GM12878 (cell line): ENCODE data around the gene LYPD4. TPM values are rescaled to one million over a fixed set of nuclear protein-coding genes. Genes with fewer than 3 reads are reported as not detected.

ENCODE experiments used
- CBFB ChIP-seq: IDR thresholded peaks from 2 replicates; pipeline ENCODE4 v1.6.1; 2016; ENCODE audit warnings: antibody characterized with exemption, low read depth
- CHD1 ChIP-seq: IDR thresholded peaks from 2 replicates; pipeline ENCODE4 v1.6.1; 2012; ENCODE audit warnings: low read depth, low read length, improper control_type of control experiment
- EED ChIP-seq: sonication (generic); IDR thresholded peaks from 2 replicates; pipeline ENCODE4 v1.6.1; 2016; ENCODE audit warnings: antibody characterized with exemption, low read depth
- GATAD2B ChIP-seq: fragments of 450-650 bp; conservative IDR thresholded peaks from 2 replicates; pipeline ENCODE4 v1.6.1; 2017; ENCODE audit warnings: low read depth, mild to moderate bottlenecking, moderate library complexity
- HDAC2 ChIP-seq: fragments of 200-600 bp; sonication (generic); IDR thresholded peaks from 2 replicates; pipeline ENCODE4 v1.6.1; 2017
- MTA2 ChIP-seq: fragments of 450-650 bp; IDR thresholded peaks from 2 replicates; pipeline ENCODE4 v1.6.1; 2016; ENCODE audit warnings: low read depth, mild to moderate bottlenecking, moderate library complexity
- MXI1 ChIP-seq: fragments of 150-350 bp; IDR thresholded peaks from 2 replicates; pipeline ENCODE4 v1.6.1; 2011; ENCODE audit warnings: low read depth, mild to moderate bottlenecking, inconsistent platforms, low read length, improper control_type of control experiment
- MYB ChIP-seq: fragments of 150-350 bp; IDR thresholded peaks from 2 replicates; pipeline ENCODE4 v1.6.1; 2014; ENCODE audit warnings: mild to moderate bottlenecking, low read depth, low read length, borderline replicate concordance
- PAX8 ChIP-seq: fragments of 450-650 bp; IDR thresholded peaks from 2 replicates; pipeline ENCODE4 v1.6.1; 2017; ENCODE audit warnings: mild to moderate bottlenecking, moderate library complexity
- RBBP5 ChIP-seq: fragments of 200-600 bp; sonication (generic); conservative IDR thresholded peaks from 2 replicates; pipeline ENCODE4 v1.6.1; 2016
- SREBF1 ChIP-seq: IDR thresholded peaks from 2 replicates; pipeline ENCODE4 v1.6.1; 2012; ENCODE audit warnings: mild to moderate bottlenecking, low read length
- TAF1 ChIP-seq: IDR thresholded peaks from 2 replicates; pipeline ENCODE4 v1.6.1; 2011; ENCODE audit warnings: mild to moderate bottlenecking, low read depth, low read length, borderline replicate concordance
- TCF12 ChIP-seq: IDR thresholded peaks from 2 replicates; pipeline ENCODE4 v1.6.1; 2011; ENCODE audit warnings: low read depth, mild to moderate bottlenecking, low read length
- TCF3 ChIP-seq: IDR thresholded peaks from 2 replicates; pipeline ENCODE4 v1.6.1; 2012; ENCODE audit warnings: low read depth, mild to moderate bottlenecking, low read length, borderline replicate concordance; ENCODE audit not compliant: insufficient read depth
- YY1 ChIP-seq: IDR thresholded peaks from 2 replicates; pipeline ENCODE4 v1.6.1; 2011; ENCODE audit warnings: low read depth, mild to moderate bottlenecking, low read length
- ZSCAN29 ChIP-seq: fragments of 450-650 bp; IDR thresholded peaks from 2 replicates; pipeline ENCODE4 v1.6.1; 2017; ENCODE audit warnings: mild to moderate bottlenecking, moderate library complexity
- polyA plus RNA-seq, 11 experiments: library from polyadenylated mRNA; depleted of rRNA in 4 of 11; unstranded in 6 of 11; stranded (reverse) in 5 of 11; fragments of >200 nt; fragmentation: Nextera tagmentation in 4 of 11; fragmentation: Illumina TruSeq in 1 of 11; extraction: Ambion mirVana in 4 of 11; extraction: Trizol in 1 of 11; gene quantifications; 1 replicate in 1 of 11; 2 replicates in 10 of 11; pipeline versions ENCODE4 v1.2.1 to v1.2.3, GENCODE V29; 2011 to 2016; ENCODE audit warnings: inconsistent platforms in 2 of 11, missing spikeins in 2 of 11, low read depth in 1 of 11
- total RNA-seq, 4 experiments: library from RNA; depleted of rRNA in 3 of 4; stranded (reverse); fragments of >200 nt in 3 of 4; fragmentation: Illumina TruSeq in 1 of 4; extraction: Trizol in 1 of 4; gene quantifications; 2 replicates each; pipeline versions ENCODE4 v1.2.1 to v1.2.3, GENCODE V29; 2013 to 2021
- TF ChIP-seq, protein P1 (sequence below): fragments of 450-650 bp; IDR thresholded peaks from 2 replicates; pipeline ENCODE4 v1.6.1; 2014; ENCODE audit warnings: mild to moderate bottlenecking
- TF ChIP-seq, protein P2 (sequence below): fragments of 450-650 bp; IDR thresholded peaks from 2 replicates; pipeline ENCODE4 v1.6.1; 2018; ENCODE audit warnings: borderline replicate concordance, mild to moderate bottlenecking; ENCODE audit not compliant: partially characterized antibody
- TF ChIP-seq, protein P3 (sequence below): fragments of 450-650 bp; IDR thresholded peaks from 2 replicates; pipeline ENCODE4 v1.6.1; 2017; ENCODE audit warnings: borderline replicate concordance
- TF ChIP-seq, protein P4 (sequence below): fragments of 450-650 bp; IDR thresholded peaks from 2 replicates; pipeline ENCODE4 v1.6.1; 2017; ENCODE audit warnings: low read depth, mild to moderate bottlenecking, moderate library complexity
- TF ChIP-seq, protein P5 (sequence below): fragments of 450-650 bp; formaldehyde crosslinking; IDR thresholded peaks from 2 replicates; pipeline ENCODE4 v1.5.0; 2022; ENCODE audit warnings: mild to moderate bottlenecking, missing genetic modification characterization

Gene LYPD4
- total and polyA plus RNA-seq, 10 of the 15 experiments (the other 5 are each of a cell fraction or from before 2014, with no cell fraction given): not detected

DNA sequence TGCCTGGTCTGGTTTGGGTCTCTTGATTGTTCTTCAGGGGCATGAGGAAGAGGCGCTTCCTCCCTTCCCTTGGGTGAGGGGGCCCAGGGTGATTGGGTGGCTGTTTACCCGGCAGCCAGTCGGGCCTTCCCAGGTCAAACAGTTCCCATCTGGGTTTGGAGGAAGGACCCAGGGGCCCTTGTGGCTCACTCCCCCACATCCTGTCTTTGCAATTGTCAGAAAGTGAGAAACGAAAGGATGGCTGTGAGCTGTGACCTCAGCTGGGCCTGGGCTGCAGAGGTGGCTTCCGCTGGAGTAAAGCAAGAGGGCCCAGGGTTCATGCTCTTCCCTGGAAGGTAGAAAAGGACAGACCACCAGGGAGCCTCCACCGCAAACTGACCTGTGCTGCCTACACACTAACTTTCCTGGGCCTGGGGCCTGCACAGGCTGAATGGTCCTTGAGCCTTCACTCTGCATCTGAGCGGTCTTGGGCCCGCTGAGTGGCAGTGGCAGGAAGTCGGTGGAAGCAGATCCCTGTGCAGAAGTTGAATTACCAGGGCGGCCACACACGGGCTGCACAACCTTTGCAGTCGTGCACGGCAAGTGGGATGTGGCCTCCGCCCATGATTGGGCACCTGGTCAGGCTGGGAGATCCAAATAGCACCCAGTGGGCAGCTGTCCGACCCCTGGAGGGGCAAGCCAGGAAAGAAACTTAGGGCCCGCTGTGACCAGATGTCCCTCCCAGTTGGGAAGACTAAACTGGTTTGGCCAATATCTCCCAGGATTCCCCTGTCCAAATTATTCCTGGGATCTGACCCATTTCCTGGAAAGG, 27.3 kb upstream of the LYPD4 start (continued):
- TF ChIP-seq, protein P1, sequence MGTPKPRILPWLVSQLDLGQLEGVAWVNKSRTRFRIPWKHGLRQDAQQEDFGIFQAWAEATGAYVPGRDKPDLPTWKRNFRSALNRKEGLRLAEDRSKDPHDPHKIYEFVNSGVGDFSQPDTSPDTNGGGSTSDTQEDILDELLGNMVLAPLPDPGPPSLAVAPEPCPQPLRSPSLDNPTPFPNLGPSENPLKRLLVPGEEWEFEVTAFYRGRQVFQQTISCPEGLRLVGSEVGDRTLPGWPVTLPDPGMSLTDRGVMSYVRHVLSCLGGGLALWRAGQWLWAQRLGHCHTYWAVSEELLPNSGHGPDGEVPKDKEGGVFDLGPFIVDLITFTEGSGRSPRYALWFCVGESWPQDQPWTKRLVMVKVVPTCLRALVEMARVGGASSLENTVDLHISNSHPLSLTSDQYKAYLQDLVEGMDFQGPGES: no peak
- TF ChIP-seq PAX8: no peak
- peak; percentile 99 for TF ChIP-seq EED
- TF ChIP-seq, protein P2, sequence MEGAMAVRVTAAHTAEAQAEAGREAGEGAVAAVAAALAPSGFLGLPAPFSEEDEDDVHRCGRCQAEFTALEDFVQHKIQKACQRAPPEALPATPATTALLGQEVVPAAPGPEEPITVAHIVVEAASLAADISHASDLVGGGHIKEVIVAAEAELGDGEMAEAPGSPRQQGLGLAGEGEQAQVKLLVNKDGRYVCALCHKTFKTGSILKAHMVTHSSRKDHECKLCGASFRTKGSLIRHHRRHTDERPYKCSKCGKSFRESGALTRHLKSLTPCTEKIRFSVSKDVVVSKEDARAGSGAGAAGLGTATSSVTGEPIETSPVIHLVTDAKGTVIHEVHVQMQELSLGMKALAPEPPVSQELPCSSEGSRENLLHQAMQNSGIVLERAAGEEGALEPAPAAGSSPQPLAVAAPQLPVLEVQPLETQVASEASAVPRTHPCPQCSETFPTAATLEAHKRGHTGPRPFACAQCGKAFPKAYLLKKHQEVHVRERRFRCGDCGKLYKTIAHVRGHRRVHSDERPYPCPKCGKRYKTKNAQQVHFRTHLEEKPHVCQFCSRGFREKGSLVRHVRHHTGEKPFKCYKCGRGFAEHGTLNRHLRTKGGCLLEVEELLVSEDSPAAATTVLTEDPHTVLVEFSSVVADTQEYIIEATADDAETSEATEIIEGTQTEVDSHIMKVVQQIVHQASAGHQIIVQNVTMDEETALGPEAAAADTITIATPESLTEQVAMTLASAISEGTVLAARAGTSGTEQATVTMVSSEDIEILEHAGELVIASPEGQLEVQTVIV: no peak
- peak; percentile 38; the same call in 1 of the 2 replicates for TF ChIP-seq MXI1
- 0 out of 2 replicates have a peak, but pooled peaks have one; percentile 88 for TF ChIP-seq GATAD2B
- TF ChIP-seq, protein P3, sequence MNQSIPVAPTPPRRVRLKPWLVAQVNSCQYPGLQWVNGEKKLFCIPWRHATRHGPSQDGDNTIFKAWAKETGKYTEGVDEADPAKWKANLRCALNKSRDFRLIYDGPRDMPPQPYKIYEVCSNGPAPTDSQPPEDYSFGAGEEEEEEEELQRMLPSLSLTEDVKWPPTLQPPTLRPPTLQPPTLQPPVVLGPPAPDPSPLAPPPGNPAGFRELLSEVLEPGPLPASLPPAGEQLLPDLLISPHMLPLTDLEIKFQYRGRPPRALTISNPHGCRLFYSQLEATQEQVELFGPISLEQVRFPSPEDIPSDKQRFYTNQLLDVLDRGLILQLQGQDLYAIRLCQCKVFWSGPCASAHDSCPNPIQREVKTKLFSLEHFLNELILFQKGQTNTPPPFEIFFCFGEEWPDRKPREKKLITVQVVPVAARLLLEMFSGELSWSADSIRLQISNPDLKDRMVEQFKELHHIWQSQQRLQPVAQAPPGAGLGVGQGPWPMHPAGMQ: no peak
- TF ChIP-seq, protein P4, sequence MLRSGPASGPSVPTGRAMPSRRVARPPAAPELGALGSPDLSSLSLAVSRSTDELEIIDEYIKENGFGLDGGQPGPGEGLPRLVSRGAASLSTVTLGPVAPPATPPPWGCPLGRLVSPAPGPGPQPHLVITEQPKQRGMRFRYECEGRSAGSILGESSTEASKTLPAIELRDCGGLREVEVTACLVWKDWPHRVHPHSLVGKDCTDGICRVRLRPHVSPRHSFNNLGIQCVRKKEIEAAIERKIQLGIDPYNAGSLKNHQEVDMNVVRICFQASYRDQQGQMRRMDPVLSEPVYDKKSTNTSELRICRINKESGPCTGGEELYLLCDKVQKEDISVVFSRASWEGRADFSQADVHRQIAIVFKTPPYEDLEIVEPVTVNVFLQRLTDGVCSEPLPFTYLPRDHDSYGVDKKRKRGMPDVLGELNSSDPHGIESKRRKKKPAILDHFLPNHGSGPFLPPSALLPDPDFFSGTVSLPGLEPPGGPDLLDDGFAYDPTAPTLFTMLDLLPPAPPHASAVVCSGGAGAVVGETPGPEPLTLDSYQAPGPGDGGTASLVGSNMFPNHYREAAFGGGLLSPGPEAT: peak; percentile 93
- peak; percentile 33; the same call in 1 of the 2 replicates for TF ChIP-seq YY1
- no peak for TF ChIP-seq HDAC2
- no peak for TF ChIP-seq TAF1
- no peak for TF ChIP-seq MYB
- TF ChIP-seq, protein P5, sequence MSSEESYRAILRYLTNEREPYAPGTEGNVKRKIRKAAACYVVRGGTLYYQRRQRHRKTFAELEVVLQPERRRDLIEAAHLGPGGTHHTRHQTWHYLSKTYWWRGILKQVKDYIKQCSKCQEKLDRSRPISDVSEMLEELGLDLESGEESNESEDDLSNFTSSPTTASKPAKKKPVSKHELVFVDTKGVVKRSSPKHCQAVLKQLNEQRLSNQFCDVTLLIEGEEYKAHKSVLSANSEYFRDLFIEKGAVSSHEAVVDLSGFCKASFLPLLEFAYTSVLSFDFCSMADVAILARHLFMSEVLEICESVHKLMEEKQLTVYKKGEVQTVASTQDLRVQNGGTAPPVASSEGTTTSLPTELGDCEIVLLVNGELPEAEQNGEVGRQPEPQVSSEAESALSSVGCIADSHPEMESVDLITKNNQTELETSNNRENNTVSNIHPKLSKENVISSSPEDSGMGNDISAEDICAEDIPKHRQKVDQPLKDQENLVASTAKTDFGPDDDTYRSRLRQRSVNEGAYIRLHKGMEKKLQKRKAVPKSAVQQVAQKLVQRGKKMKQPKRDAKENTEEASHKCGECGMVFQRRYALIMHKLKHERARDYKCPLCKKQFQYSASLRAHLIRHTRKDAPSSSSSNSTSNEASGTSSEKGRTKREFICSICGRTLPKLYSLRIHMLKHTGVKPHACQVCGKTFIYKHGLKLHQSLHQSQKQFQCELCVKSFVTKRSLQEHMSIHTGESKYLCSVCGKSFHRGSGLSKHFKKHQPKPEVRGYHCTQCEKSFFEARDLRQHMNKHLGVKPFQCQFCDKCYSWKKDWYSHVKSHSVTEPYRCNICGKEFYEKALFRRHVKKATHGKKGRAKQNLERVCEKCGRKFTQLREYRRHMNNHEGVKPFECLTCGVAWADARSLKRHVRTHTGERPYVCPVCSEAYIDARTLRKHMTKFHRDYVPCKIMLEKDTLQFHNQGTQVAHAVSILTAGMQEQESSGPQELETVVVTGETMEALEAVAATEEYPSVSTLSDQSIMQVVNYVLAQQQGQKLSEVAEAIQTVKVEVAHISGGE: no peak
- no peak for TF ChIP-seq ZSCAN29
- TF ChIP-seq SREBF1: no peak
- no peak for TF ChIP-seq RBBP5
- no peak for TF ChIP-seq CHD1
- TF ChIP-seq TCF3: peak; percentile 71; the same call in 1 of the 2 replicates
- TF ChIP-seq MTA2: peak; percentile 81
- TF ChIP-seq TCF12: peak; percentile 64; the same call in 1 of the 2 replicates
- no peak; the same call in 1 of the 2 replicates for TF ChIP-seq CBFB
